Measurements from ENCODE around the gene ACAP3. TPM values are rescaled to one million over a fixed set of nuclear protein-coding genes. Genes with fewer than 3 reads are reported as not detected.

Gene ACAP3
- total RNA-seq, 1 experiment from 2014 or later = 67.6 TPM

DNA sequence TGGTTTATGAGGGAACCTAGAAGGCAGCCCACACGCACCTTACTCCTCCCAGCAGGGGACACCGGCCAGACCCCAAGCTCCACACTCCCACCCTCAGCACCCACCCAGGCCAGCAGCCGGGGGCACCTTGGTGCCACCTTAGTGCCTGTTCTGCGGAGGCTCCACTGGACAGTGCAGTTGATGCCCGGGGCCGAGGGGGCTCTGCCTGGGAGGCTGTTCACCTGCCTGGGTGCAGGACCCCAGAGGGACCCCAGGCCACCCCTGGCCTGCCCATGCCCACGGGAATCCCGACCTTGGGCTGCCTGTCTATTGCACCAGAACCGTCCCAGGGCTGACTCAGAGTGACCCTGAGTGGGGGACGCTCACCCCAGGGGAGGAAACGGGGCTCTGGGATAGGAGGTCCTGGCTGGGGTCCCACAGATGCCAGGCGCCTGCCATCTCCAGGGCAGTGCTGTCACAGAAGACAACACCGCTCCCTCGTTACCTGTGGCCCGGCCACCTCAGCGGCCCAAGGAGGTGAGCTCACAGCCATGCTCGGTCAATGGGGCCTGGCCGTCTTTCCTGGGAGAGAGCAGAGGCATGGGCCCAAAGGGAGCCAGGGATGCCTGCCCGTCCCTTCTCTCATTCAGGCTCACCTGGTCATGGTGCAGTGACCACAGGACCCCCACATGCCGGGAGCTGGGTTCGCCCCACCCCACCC lies 26.8 kb downstream of the ACAP3 start:
- TF ChIP-seq, protein P1, sequence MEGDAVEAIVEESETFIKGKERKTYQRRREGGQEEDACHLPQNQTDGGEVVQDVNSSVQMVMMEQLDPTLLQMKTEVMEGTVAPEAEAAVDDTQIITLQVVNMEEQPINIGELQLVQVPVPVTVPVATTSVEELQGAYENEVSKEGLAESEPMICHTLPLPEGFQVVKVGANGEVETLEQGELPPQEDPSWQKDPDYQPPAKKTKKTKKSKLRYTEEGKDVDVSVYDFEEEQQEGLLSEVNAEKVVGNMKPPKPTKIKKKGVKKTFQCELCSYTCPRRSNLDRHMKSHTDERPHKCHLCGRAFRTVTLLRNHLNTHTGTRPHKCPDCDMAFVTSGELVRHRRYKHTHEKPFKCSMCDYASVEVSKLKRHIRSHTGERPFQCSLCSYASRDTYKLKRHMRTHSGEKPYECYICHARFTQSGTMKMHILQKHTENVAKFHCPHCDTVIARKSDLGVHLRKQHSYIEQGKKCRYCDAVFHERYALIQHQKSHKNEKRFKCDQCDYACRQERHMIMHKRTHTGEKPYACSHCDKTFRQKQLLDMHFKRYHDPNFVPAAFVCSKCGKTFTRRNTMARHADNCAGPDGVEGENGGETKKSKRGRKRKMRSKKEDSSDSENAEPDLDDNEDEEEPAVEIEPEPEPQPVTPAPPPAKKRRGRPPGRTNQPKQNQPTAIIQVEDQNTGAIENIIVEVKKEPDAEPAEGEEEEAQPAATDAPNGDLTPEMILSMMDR (conservative IDR thresholded peaks at IDR 0.05; ENCODE audit: low read depth, low read length) = no peak
- no peak for TF ChIP-seq EZH2 (IDR thresholded peaks at IDR 0.05; ENCODE audit: borderline replicate concordance, low read depth, low read length, poor library complexity, severe bottlenecking)
- DNase-seq (ENCODE audit: low spot score) = no peak
- no peaks in the 10 kb centered on the region for H3K36me3 ChIP-seq (ENCODE audit: insufficient read depth, low read length, poor library complexity, severe bottlenecking)
- H3K27me3 ChIP-seq (replicated peaks; ENCODE audit: insufficient read depth, low read depth, low read length, poor library complexity) = no peaks in the 10 kb centered on the region
- H3K27ac ChIP-seq (ENCODE audit: low read depth, low read length, poor library complexity, severe bottlenecking) = no peak overlapping the region
- no peaks in the 10 kb centered on the region for H3K4me1 ChIP-seq (ENCODE audit: insufficient read depth, low read length, poor library complexity, severe bottlenecking)
- H3K9me3 ChIP-seq (ENCODE audit: low read depth, low read length, poor library complexity, severe bottlenecking) = no peaks in the 10 kb centered on the region
- CTCF ChIA-PET = no interaction called here
- no peak overlapping the region for H3K4me3 ChIP-seq (ENCODE audit: low read depth, low read length, poor library complexity, severe bottlenecking)
- no TSS peak for BruUV-seq (replicated peaks)
- POLR2A ChIA-PET (ENCODE audit: low non-redundant PET) = no interaction called here
- intact Hi-C loops (cut with micrococcal nuclease; ENCODE audit: unreplicated experiment) = no loop called here

DNA sequence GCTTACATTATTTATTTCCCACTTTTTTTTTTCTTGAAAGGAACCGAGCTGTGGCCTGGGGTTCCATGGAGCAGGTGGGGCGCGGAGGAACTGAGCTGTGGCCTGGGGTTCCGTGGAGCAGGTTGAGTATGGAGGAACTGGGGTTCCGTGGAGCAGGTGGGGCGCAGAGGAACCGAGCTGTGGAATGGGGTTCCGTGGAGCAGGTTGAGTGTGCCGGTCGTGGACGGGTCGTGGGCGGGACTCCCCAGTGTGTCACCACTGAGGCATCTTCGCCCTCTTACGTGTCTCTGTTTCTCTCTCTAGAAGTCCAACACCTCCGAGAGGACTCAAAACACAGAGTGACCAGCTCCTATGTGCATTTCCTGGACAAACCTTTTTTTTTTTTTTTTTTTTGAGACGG lies 28.7 kb downstream of the ACAP3 start:
- BruUV-seq (replicated peaks) = no TSS peak
- H3K4me1 ChIP-seq (ENCODE audit: insufficient read depth, low read length, poor library complexity, severe bottlenecking) = peaks cover 4% of the 10 kb centered on the region
- DNase-seq (ENCODE audit: low spot score) = no peak

GRCh38 chr1:1278620-1279019 lies 29.1 kb downstream of the ACAP3 start:
- CTCF ChIA-PET = interaction anchor here (0.9 kb wide), 1 partner anchor 13 kb away, joined by 6 read pairs; no protein-coding TSS in a partner anchor

More for the DNA sequence above, 28.7 kb downstream of the ACAP3 start:
- CTCF ChIA-PET = interaction anchor here (0.9 kb wide), 1 partner anchor 12 kb away, joined by 6 read pairs; no protein-coding TSS in a partner anchor
- H3K36me3 ChIP-seq (ENCODE audit: insufficient read depth, low read length, poor library complexity, severe bottlenecking) = no peaks in the 10 kb centered on the region
- H3K27me3 ChIP-seq (replicated peaks; ENCODE audit: insufficient read depth, low read depth, low read length, poor library complexity) = no peaks in the 10 kb centered on the region
- intact Hi-C loops (cut with micrococcal nuclease; ENCODE audit: unreplicated experiment) = no loop called here
- H3K9me3 ChIP-seq (ENCODE audit: low read depth, low read length, poor library complexity, severe bottlenecking) = no peaks in the 10 kb centered on the region
- H3K4me3 ChIP-seq (ENCODE audit: low read depth, low read length, poor library complexity, severe bottlenecking) = no peak overlapping the region
- POLR2A ChIA-PET (ENCODE audit: low non-redundant PET) = no interaction called here
- no peak overlapping the region for H3K27ac ChIP-seq (ENCODE audit: low read depth, low read length, poor library complexity, severe bottlenecking)
- TF ChIP-seq EZH2 (IDR thresholded peaks at IDR 0.05; ENCODE audit: borderline replicate concordance, low read depth, low read length, poor library complexity, severe bottlenecking) = no peak
- TF ChIP-seq, protein P1 (conservative IDR thresholded peaks at IDR 0.05; ENCODE audit: low read depth, low read length) = no peak

More at GRCh38 chr1:1278620-1279019, 29.1 kb downstream of the ACAP3 start:
- POLR2A ChIA-PET (ENCODE audit: low non-redundant PET) = no interaction called here
- DNase-seq (ENCODE audit: low spot score) = no peak
- TF ChIP-seq, protein P1 (conservative IDR thresholded peaks at IDR 0.05; ENCODE audit: low read depth, low read length) = no peak
- no peak for TF ChIP-seq EZH2 (IDR thresholded peaks at IDR 0.05; ENCODE audit: borderline replicate concordance, low read depth, low read length, poor library complexity, severe bottlenecking)
- no peaks in the 10 kb centered on the region for H3K36me3 ChIP-seq (ENCODE audit: insufficient read depth, low read length, poor library complexity, severe bottlenecking)
- no peaks in the 10 kb centered on the region for H3K9me3 ChIP-seq (ENCODE audit: low read depth, low read length, poor library complexity, severe bottlenecking)
- peaks cover 4% of the 10 kb centered on the region for H3K4me1 ChIP-seq (ENCODE audit: insufficient read depth, low read length, poor library complexity, severe bottlenecking)
- no peak overlapping the region for H3K27ac ChIP-seq (ENCODE audit: low read depth, low read length, poor library complexity, severe bottlenecking)
- no peaks in the 10 kb centered on the region for H3K27me3 ChIP-seq (replicated peaks; ENCODE audit: insufficient read depth, low read depth, low read length, poor library complexity)
- no peak overlapping the region for H3K4me3 ChIP-seq (ENCODE audit: low read depth, low read length, poor library complexity, severe bottlenecking)
- intact Hi-C loops (cut with micrococcal nuclease; ENCODE audit: unreplicated experiment) = no loop called here
- no TSS peak for BruUV-seq (replicated peaks)
